ENCODE data around the gene FLNB. TPM values are rescaled to one million over a fixed set of nuclear protein-coding genes. Genes with fewer than 3 reads are reported as not detected.
A peak's percentile ranks its signal among the peaks of the same experiment; 100 is the strongest.

FLNB gene
- total and polyA plus RNA-seq, 2 of the 13 experiments (the other 11 are each of a cell fraction or from before 2014, with no cell fraction given), result 106 to 130 TPM

- TF ChIP-seq CEBPZ (IDR thresholded peaks at IDR 0.05; ENCODE audit: low read length), result no peak
- TF ChIP-seq ZBTB25 (CRISPR knock-in tag; IDR thresholded peaks at IDR 0.05), result no peak
- TF ChIP-seq ZNF646 (CRISPR knock-in tag; IDR thresholded peaks at IDR 0.05), result no peak
- no peak for TF ChIP-seq ZNF800 (CRISPR knock-in tag; IDR thresholded peaks at IDR 0.05)
- peak; percentile 61; the same call in 1 of the 2 replicates for TF ChIP-seq ZNF263 (CRISPR knock-in tag; IDR thresholded peaks at IDR 0.05)
- TF ChIP-seq TARDBP (CRISPR knock-in tag; IDR thresholded peaks at IDR 0.05), result no peak
- no peak; the same call in 2 of the 3 replicates for TF ChIP-seq MXI1 (IDR thresholded peaks at IDR 0.05; ENCODE audit: borderline replicate concordance, low read depth, low read length)
- no peak for TF ChIP-seq IRF9 (CRISPR knock-in tag; IDR thresholded peaks at IDR 0.05; ENCODE audit: borderline replicate concordance)
- TF ChIP-seq ZNF12 (CRISPR knock-in tag; IDR thresholded peaks at IDR 0.05), result no peak
- TF ChIP-seq PAX8 (CRISPR knock-in tag; IDR thresholded peaks at IDR 0.05; ENCODE audit: borderline replicate concordance), result no peak
Measured at GRCh38 chr3:58052373-58053273, 44.4 kb downstream of the FLNB start (continued).
